ENCODE data around the gene OR52B6.

DNA sequence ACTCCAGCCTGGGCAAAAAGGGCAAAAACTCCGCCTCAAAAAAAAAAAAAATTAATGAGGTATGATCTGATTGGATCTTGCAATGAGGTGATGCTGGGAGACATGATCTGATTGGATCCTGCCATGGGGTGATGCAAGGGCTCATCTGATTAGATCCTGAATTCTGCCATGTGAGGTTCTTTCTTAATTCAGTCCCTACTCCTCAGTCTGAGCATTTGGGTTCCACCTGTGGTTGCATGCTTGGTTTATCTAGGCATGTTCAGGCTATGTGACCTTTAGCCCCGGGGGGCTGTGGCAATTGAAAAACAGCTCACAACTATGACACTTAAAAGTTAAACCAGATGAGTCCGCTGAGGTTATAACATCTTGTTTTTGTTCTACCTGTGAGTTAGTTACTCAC lies 10.9 kb downstream of the OR52B6 start:
- TF ChIP-seq POLR2AphosphoS5 (IDR thresholded peaks at IDR 0.05; ENCODE audit: insufficient read depth in 1 of 2, low read depth in 1 of 2) (no peak), POLR2A (IDR thresholded peaks at IDR 0.05) (no peak)
- TF ChIP-seq, protein P1, sequence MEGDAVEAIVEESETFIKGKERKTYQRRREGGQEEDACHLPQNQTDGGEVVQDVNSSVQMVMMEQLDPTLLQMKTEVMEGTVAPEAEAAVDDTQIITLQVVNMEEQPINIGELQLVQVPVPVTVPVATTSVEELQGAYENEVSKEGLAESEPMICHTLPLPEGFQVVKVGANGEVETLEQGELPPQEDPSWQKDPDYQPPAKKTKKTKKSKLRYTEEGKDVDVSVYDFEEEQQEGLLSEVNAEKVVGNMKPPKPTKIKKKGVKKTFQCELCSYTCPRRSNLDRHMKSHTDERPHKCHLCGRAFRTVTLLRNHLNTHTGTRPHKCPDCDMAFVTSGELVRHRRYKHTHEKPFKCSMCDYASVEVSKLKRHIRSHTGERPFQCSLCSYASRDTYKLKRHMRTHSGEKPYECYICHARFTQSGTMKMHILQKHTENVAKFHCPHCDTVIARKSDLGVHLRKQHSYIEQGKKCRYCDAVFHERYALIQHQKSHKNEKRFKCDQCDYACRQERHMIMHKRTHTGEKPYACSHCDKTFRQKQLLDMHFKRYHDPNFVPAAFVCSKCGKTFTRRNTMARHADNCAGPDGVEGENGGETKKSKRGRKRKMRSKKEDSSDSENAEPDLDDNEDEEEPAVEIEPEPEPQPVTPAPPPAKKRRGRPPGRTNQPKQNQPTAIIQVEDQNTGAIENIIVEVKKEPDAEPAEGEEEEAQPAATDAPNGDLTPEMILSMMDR (IDR thresholded peaks at IDR 0.05) = no peak

Measured in vagina (tissue), 2 donors.